Neuronal stem cell (in vitro differentiated cells): ENCODE measurements around the gene NFKBIB.
"Not testable (repeated sequence)": the region's sequence is repeated elsewhere in the genome, so short reads cannot be mapped to it uniquely, and the experiment has no call there.

Experiments
- DNase-seq: peaks from one replicate; pipeline ENCODE4 v3.0.0-alpha.2; 2013; ENCODE audit warnings: low spot score
- H2AFZ ChIP-seq: one replicate; pipeline ENCODE4 v1.6.1; 2013; ENCODE audit warnings: mild to moderate bottlenecking, low read length, inconsistent platforms
- H2AK5ac ChIP-seq: 2 replicates; pipeline ENCODE4 v1.6.1; 2013; ENCODE audit warnings: low read depth, mild to moderate bottlenecking, inconsistent platforms, low read length, moderate library complexity, mixed read lengths
- H2BK120ac ChIP-seq: 2 replicates; pipeline ENCODE4 v1.6.1; 2013; ENCODE audit warnings: low read depth, mild to moderate bottlenecking, inconsistent platforms, low read length, moderate library complexity, mixed read lengths
- H2BK12ac ChIP-seq: one replicate; pipeline ENCODE4 v1.6.1; 2013; ENCODE audit warnings: low read length, inconsistent platforms
- H2BK15ac ChIP-seq: 2 replicates; pipeline ENCODE4 v1.6.1; 2013; ENCODE audit warnings: mild to moderate bottlenecking, low read length, inconsistent platforms, mixed read lengths
- H2BK5ac ChIP-seq: one replicate; pipeline ENCODE4 v1.6.1; 2013; ENCODE audit warnings: inconsistent platforms, mild to moderate bottlenecking, low read length, moderate library complexity
- H3K14ac ChIP-seq: one replicate; pipeline ENCODE4 v1.6.1; 2013; ENCODE audit warnings: low read length, inconsistent platforms
- H3K18ac ChIP-seq: 2 replicates; pipeline ENCODE4 v1.6.1; 2013; ENCODE audit warnings: low read length, inconsistent platforms
- H3K23ac ChIP-seq: 2 replicates; pipeline ENCODE4 v1.6.1; 2013; ENCODE audit warnings: low read depth, mild to moderate bottlenecking, mixed read lengths, low read length, inconsistent platforms; ENCODE audit not compliant: poor library complexity
- H3K27ac ChIP-seq: replicated peaks from 3 replicates; pipeline ENCODE4 v1.5.1; 2013; ENCODE audit warnings: low read length, inconsistent platforms
- H3K27me3 ChIP-seq, 3 experiments: 2 replicates each; pipeline ENCODE4 v1.6.1; 2013; ENCODE audit warnings: low read length in 3 of 3, mild to moderate bottlenecking in 2 of 3, inconsistent platforms in 1 of 3, low read depth in 1 of 3, mixed read lengths in 1 of 3, moderate library complexity in 1 of 3; ENCODE audit not compliant: control insufficient read depth in 3 of 3, insufficient read depth in 3 of 3
- H3K36me3 ChIP-seq, 2 donors: replicated peaks in 1 of 2; 2 replicates each; pipeline ENCODE4 v1.6.1; 2013; ENCODE audit warnings: low read length in 2 of 2; ENCODE audit not compliant: control insufficient read depth in 2 of 2, insufficient read depth in 2 of 2
- H3K4ac ChIP-seq: 2 replicates; pipeline ENCODE4 v1.6.1; 2013; ENCODE audit warnings: inconsistent platforms, mild to moderate bottlenecking, low read length, moderate library complexity
- H3K4me1 ChIP-seq, 2 donors: 1 replicate in 1 of 2; 2 replicates in 1 of 2; pipeline ENCODE4 v1.6.1; 2013; ENCODE audit warnings: low read length in 2 of 2, low read depth in 1 of 2; ENCODE audit not compliant: control insufficient read depth in 2 of 2, insufficient read depth in 1 of 2
- H3K4me2 ChIP-seq: one replicate; pipeline ENCODE4 v1.6.1; 2013; ENCODE audit warnings: mild to moderate bottlenecking, low read length, inconsistent platforms; ENCODE audit not compliant: insufficient read depth, poor library complexity, severe bottlenecking
- H3K4me3 ChIP-seq, 2 donors: 2 replicates each; pipeline ENCODE4 v1.5.1; 2013; ENCODE audit warnings: low read length in 2 of 2, mild to moderate bottlenecking in 2 of 2, inconsistent platforms in 1 of 2, moderate library complexity in 1 of 2
- H3K79me1 ChIP-seq: one replicate; pipeline ENCODE4 v1.6.1; 2013; ENCODE audit warnings: low read depth, mild to moderate bottlenecking, inconsistent platforms, low read length, moderate library complexity
- H3K9ac ChIP-seq: one replicate; pipeline ENCODE4 v1.6.1; 2013; ENCODE audit warnings: mild to moderate bottlenecking, low read depth, low read length, inconsistent platforms; ENCODE audit not compliant: poor library complexity
- H3K9me3 ChIP-seq, 2 donors: replicated peaks in 1 of 2; 2 replicates each; pipeline versions ENCODE3 to v1.6.1; 2013; ENCODE audit warnings: low read length in 2 of 2, mild to moderate bottlenecking in 2 of 2, inconsistent platforms in 1 of 2, low read depth in 1 of 2, mixed read lengths in 1 of 2, moderate library complexity in 1 of 2; ENCODE audit not compliant: control insufficient read depth in 2 of 2, insufficient read depth in 1 of 2
- H4K8ac ChIP-seq: one replicate; pipeline ENCODE4 v1.6.1; 2013; ENCODE audit warnings: low read depth, mild to moderate bottlenecking, inconsistent platforms, low read length, moderate library complexity
- H4K91ac ChIP-seq: one replicate; pipeline ENCODE4 v1.6.1; 2013; ENCODE audit warnings: low read length, low read depth, mild to moderate bottlenecking, inconsistent platforms; ENCODE audit not compliant: poor library complexity
- WGBS, 2 donors: extraction: QIAGEN DNeasy Blood & Tissue Kit; methylation state at CpG; one replicate each; pipeline ENCODE4 v1.1.7; 2013; ENCODE audit warnings: missing lambda C conversion rate in 2 of 2, mixed read lengths in 1 of 2; ENCODE audit not compliant: insufficient read length in 2 of 2, insufficient replicate concordance in 1 of 2; ENCODE audit errors: extremely low coverage in 2 of 2; 5-methylcytosine and 5-hydroxymethylcytosine counted together

Gene NFKBIB

DNA sequence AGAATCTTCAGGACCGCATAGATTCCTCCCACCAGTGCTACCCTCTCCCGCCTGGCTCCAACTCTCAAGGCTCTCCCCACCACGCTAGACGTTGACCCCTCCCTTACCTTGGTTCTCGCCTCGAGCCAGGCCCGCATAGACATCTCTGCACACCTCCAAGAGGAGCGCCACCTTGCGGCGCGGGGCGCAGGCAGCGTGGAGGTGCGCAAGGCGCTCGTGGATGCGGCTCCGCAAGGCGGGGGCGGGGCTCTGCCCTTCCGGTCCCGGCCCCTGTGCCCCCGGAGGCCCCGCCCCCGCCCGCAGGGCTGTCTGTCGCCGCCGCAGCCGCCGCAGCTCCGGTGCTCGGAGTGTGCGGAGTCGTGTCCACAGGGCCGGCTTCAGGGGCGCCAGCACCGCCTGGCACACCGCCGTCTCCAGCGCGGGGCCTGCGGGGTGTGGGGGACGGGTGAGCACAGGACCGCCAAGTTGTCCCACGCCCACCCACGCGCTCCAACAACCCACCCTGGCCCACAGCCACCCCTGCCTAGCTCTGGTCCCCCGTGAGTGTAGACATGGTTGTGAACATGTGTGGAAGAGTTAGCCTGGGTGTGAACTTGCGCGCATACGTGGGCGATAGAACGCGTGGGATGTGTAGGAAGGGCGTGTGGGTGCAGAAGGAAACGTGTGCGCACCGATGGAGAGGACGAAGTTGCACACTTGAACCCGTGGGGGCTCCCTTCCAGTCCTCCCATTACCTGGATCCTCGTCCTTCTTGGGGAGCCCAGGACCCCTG lies 29.7 kb upstream of the NFKBIB start:
- H2BK12ac ChIP-seq, result peak overlapping the region; percentile 97
- H2BK5ac ChIP-seq, result peak overlapping the region; percentile 94
- peak overlapping the region; percentile 83 for H3K4me2 ChIP-seq
- H2AFZ ChIP-seq, result peak overlapping the region; percentile 40
- peak overlapping the region in 1 of 2 donors; percentile 79 for H3K4me3 ChIP-seq
- peaks cover 3% of the 10 kb centered on the region for H3K79me1 ChIP-seq
- DNase-seq, result peak; percentile 77
- no CpG with 5 or more reads among the region's 62 CpGs for WGBS, 2 donors
- no peaks in the 10 kb centered on the region for H3K36me3 ChIP-seq
- H4K8ac ChIP-seq, result no peak overlapping the region
- peaks cover 0 to 12% (median 0%) of the 10 kb centered on the region in 3 experiments for H3K27me3 ChIP-seq
- H3K18ac ChIP-seq, result peak overlapping the region; percentile 98
- peak overlapping the region; percentile 82 for H2AK5ac ChIP-seq
- H3K4me1 ChIP-seq, result peaks cover 0 to 12% of the 10 kb centered on the region in 2 donors
- H3K9me3 ChIP-seq, result peaks cover 0 to 4% of the 10 kb centered on the region in 2 donors
- no peak overlapping the region for H3K27ac ChIP-seq
- peak overlapping the region; percentile 63 for H3K14ac ChIP-seq
- H3K9ac ChIP-seq, result peak overlapping the region; percentile 88
- H4K91ac ChIP-seq, result peak overlapping the region; percentile 34
- peak overlapping the region; percentile 35 for H2BK120ac ChIP-seq
- H3K4ac ChIP-seq, result no peak overlapping the region
- H2BK15ac ChIP-seq, result peak overlapping the region; percentile 99
- H3K23ac ChIP-seq, result peak overlapping the region; percentile 16

DNA sequence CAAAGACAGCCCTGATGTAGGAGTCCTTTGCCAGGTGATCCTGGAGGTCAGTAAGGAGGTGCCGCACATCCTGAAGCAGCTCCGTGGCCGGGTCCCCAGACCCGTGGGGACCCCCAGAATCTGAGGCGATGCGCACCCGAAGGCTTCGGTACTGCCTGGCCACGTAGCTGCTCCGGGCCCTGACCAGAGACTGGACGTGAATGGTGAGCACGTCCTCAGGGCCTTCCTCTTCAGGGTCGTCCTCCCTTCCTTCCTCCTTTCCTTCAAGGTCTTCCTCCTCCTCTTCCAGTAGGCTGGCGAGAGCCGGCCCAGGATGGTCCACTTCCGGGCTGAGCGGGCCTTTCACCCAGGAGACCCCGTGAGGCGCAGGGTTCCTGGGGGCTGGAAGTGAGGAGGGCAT lies 29.2 kb upstream of the NFKBIB start:
- H3K9ac ChIP-seq, result no peak overlapping the region
- peak overlapping the region; percentile 97 for H2BK12ac ChIP-seq
- no peak overlapping the region for H3K4me2 ChIP-seq
- peaks cover 0 to 12% (median 0%) of the 10 kb centered on the region in 3 experiments for H3K27me3 ChIP-seq
- H3K18ac ChIP-seq, result peak overlapping the region; percentile 98
- peak overlapping the region; percentile 99 for H2BK15ac ChIP-seq
- H2BK120ac ChIP-seq, result peak overlapping the region; percentile 35
- no peak overlapping the region for H4K8ac ChIP-seq
- H2BK5ac ChIP-seq, result peak overlapping the region; percentile 94
- peaks cover 0 to 4% of the 10 kb centered on the region in 2 donors for H3K9me3 ChIP-seq
- no CpG with 5 or more reads among the region's 19 CpGs for WGBS, 2 donors
- no peak for DNase-seq
- H2AK5ac ChIP-seq, result peak overlapping the region; percentile 82
- H3K4me1 ChIP-seq, result peaks cover 0 to 12% of the 10 kb centered on the region in 2 donors
- H3K4me3 ChIP-seq, result no peak overlapping the region
- H3K23ac ChIP-seq, result peak overlapping the region; percentile 16
- H3K14ac ChIP-seq, result no peak overlapping the region
- no peak overlapping the region for H3K4ac ChIP-seq
- no peak overlapping the region for H4K91ac ChIP-seq
- H3K27ac ChIP-seq, result no peak overlapping the region
- no peak overlapping the region for H2AFZ ChIP-seq
- H3K79me1 ChIP-seq, result peaks cover 3% of the 10 kb centered on the region
- H3K36me3 ChIP-seq, result no peaks in the 10 kb centered on the region

DNA sequence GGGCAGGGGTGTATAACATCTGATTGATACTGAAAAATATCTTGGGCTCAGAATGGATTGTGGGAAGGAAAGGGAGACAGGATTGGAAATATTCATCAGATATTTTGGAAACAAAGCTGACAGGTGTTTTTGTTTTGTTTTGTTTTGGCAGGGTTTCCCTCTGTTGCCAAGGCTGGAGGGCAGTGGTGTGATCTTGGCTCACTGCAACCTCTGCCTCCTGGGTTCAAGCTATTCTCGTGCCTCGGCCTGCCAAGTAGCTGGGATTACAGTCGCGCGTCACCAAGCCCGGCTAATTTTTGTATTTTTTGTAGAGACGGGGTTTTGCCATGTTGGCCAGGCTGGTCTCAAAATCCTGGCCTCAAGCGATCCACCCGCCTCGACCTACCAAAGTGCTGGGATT lies 26.4 kb upstream of the NFKBIB start:
- not testable (repeated sequence) for H2BK12ac ChIP-seq, H2BK120ac ChIP-seq, H4K91ac ChIP-seq, H3K4ac ChIP-seq, H3K23ac ChIP-seq, H3K4me3 ChIP-seq, H2BK15ac ChIP-seq, DNase-seq, H2AFZ ChIP-seq, H3K14ac ChIP-seq, H3K9ac ChIP-seq, H4K8ac ChIP-seq, H3K27ac ChIP-seq, H2BK5ac ChIP-seq, H2AK5ac ChIP-seq, H3K4me2 ChIP-seq, H3K79me1 ChIP-seq, H3K36me3 ChIP-seq, H3K9me3 ChIP-seq, H3K18ac ChIP-seq
- WGBS, 2 donors, result no CpG with 5 or more reads among the region's 10 CpGs
- peaks cover 0 to 12% (median 0%) of the 10 kb centered on the region in 3 experiments for H3K27me3 ChIP-seq
- peaks cover 4 to 22% of the 10 kb centered on the region in 2 donors for H3K4me1 ChIP-seq

DNA sequence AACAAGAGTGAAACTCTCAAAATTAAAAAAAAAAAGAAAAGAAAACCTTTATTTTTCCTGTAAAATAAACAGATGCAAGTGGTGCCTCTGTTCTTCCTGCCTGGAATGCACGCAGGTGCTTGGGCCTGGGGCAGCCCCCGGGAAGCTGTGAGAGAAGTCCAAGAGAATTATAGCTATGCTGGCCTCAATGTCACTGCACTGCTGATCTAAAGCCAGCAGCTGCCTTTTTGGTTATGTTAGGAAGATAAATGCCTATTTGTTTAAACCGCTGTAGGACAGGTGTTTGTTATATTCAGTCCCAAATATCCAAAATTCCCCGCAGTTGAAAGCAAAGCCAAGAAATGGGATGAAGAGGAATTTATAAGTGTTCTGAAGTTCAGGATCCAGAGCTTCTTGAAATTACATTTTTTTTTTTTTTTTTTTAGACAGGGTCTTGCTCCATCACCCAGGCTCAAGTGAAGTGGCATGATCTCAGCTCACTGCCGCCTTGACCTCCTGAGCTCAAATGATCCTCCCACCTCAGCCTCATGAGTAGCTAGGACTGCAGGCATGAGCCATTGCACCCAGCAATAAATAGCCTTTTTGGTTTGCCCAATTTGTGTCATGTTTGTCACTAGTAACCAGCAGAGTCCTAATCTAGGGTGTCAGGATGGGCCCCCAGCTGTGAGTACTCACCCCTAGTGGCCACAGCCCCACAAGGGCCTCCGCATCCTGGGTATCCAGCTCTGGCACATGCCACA lies 23.9 kb upstream of the NFKBIB start:
- H3K18ac ChIP-seq, result peak overlapping the region; percentile 11
- no peaks in the 10 kb centered on the region for H3K27me3 ChIP-seq
- no peak overlapping the region for H2BK15ac ChIP-seq
- no peaks in the 10 kb centered on the region for H3K79me1 ChIP-seq
- H3K27ac ChIP-seq, result no peak overlapping the region
- no peak overlapping the region for H3K4me3 ChIP-seq
- H3K9me3 ChIP-seq, result no peaks in the 10 kb centered on the region
- no peak overlapping the region for H2BK5ac ChIP-seq
- H3K14ac ChIP-seq, result no peak overlapping the region
- no peak overlapping the region for H4K8ac ChIP-seq
- H3K23ac ChIP-seq, result no peak overlapping the region
- no peak overlapping the region for H3K9ac ChIP-seq
- H3K36me3 ChIP-seq, result no peaks in the 10 kb centered on the region
- no peak overlapping the region for H2AFZ ChIP-seq
- peaks cover 8 to 15% of the 10 kb centered on the region in 2 donors for H3K4me1 ChIP-seq
- no peak overlapping the region for H2AK5ac ChIP-seq
- H3K4ac ChIP-seq, result no peak overlapping the region
- no peak overlapping the region for H2BK12ac ChIP-seq
- no peak overlapping the region for H3K4me2 ChIP-seq
- no CpG with 5 or more reads among the region's 6 CpGs for WGBS, 2 donors
- no peak for DNase-seq
- H2BK120ac ChIP-seq, result no peak overlapping the region
- no peak overlapping the region for H4K91ac ChIP-seq
